B cell (primary cell): Measurements from ENCODE around the gene TSEN34.

ENCODE experiments used
- CTCF ChIP-seq: fragments of 200-600 bp; IDR thresholded peaks from one replicate; pipeline ENCODE4 v1.8.0; 2022; ENCODE audit warnings: antibody characterized with exemption, mild to moderate bottlenecking
- EZH2 ChIP-seq: IDR thresholded peaks from 2 replicates; pipeline ENCODE4 v1.6.1; 2012; ENCODE audit warnings: borderline replicate concordance, low read depth, mild to moderate bottlenecking, moderate library complexity, low read length; ENCODE audit not compliant: insufficient read depth, poor library complexity, severe bottlenecking

GRCh38 chr19:54159352-54160181 lies 31.5 kb upstream of the TSEN34 start, which contains the start of gene LENG1:
- peak; percentile 26 for TF ChIP-seq CTCF
- no peak for TF ChIP-seq EZH2
